ENCODE results near the gene RPGRIP1L. TPM values are rescaled to one million over a fixed set of nuclear protein-coding genes. Genes with fewer than 3 reads are reported as not detected.

RPGRIP1L gene
- total RNA-seq, 1 experiment from 2014 or later: 10.3 TPM

GRCh38 chr16:53600126-53600525 lies 103.5 kb downstream of the RPGRIP1L start:
- ChIA-PET POLR2A (no interaction called here), CTCF (no interaction called here), RAD21 (ENCODE audit: low non-redundant PET in 1 of 2, low total read pairs in 2 of 2, uncharacterized antibody in 2 of 2, unreplicated experiment in 2 of 2) (no interaction called here)
- TF ChIP-seq ZNF274 (IDR thresholded peaks at IDR 0.05; ENCODE audit: low read depth, low read length) (no peak), EZH2phosphoT487 (IDR thresholded peaks at IDR 0.05; ENCODE audit: borderline replicate concordance) (no peak), TCF7L2 (IDR thresholded peaks at IDR 0.05; ENCODE audit: borderline replicate concordance, extremely low read depth, insufficient read depth, insufficient read length) (no peak), SRF (IDR thresholded peaks at IDR 0.05; ENCODE audit: low read depth) (no peak), ZFX (IDR thresholded peaks at IDR 0.05) (no peak), CTCF (IDR thresholded peaks at IDR 0.05 in 2 of 3, conservative IDR thresholded peaks at IDR 0.05 in 1 of 3; ENCODE audit: borderline replicate concordance in 1 of 3, insufficient read depth in 1 of 3, low read depth in 2 of 3, low read length in 2 of 3) (no peak), RAD21 (IDR thresholded peaks at IDR 0.05; ENCODE audit: low read depth) (no peak), POLR2AphosphoS5 (IDR thresholded peaks at IDR 0.05; ENCODE audit: low read depth, low read length) (no peak), JUND (IDR thresholded peaks at IDR 0.05) (no peak), EZH2 (IDR thresholded peaks at IDR 0.05) (no peak), CEBPB (IDR thresholded peaks at IDR 0.05; ENCODE audit: low read depth) (no peak), EGR1 (IDR thresholded peaks at IDR 0.05; ENCODE audit: low read depth) (no peak), REST (IDR thresholded peaks at IDR 0.05; ENCODE audit: low read depth) (no peak), SP1 (IDR thresholded peaks at IDR 0.05; ENCODE audit: low read depth) (no peak), ZBTB33 (IDR thresholded peaks at IDR 0.05; ENCODE audit: extremely low read depth, insufficient replicate concordance, low read length) (no peak), SIN3A (IDR thresholded peaks at IDR 0.05; ENCODE audit: low read depth) (no peak), ELF1 (IDR thresholded peaks at IDR 0.05; ENCODE audit: borderline replicate concordance, low read depth) (no peak), POLR2A (IDR thresholded peaks at IDR 0.05; ENCODE audit: borderline replicate concordance, extremely low read depth, insufficient read depth, insufficient read length) (no peak), MAX (IDR thresholded peaks at IDR 0.05) (no peak), ATF3 (IDR thresholded peaks at IDR 0.05) (no peak)
- intact Hi-C loops (cut with micrococcal nuclease): no loop called here
- Histone ChIP-seq H3K36me3 (ENCODE audit: control insufficient read depth in 1 of 2, insufficient read depth in 2 of 2, low read length in 2 of 2) (no peaks in the 10 kb centered on the region), H3K9ac (ENCODE audit: low read length) (no peak overlapping the region), H3K79me2 (ENCODE audit: insufficient read depth, low read length) (no peaks in the 10 kb centered on the region), H2AFZ (ENCODE audit: low read depth, low read length, poor library complexity, severe bottlenecking) (no peak overlapping the region), H3K9me2 (ENCODE audit: insufficient read depth) (no peaks in the 10 kb centered on the region), H3K4me1 (ENCODE audit: control insufficient read depth in 1 of 2, insufficient read depth in 2 of 2, low read length in 2 of 2) (no peaks in the 10 kb centered on the region), H3K4me2 (ENCODE audit: low read length) (no peak overlapping the region), H4K20me1 (ENCODE audit: insufficient read depth) (no peaks in the 10 kb centered on the region), H3K4me3 (replicated peaks in 1 of 2; ENCODE audit: low read depth in 1 of 2, low read length in 2 of 2) (no peak overlapping the region), H3K27me3 (ENCODE audit: insufficient read depth, low read length) (no peaks in the 10 kb centered on the region), H3K9me3 (ENCODE audit: control insufficient read depth in 1 of 2, insufficient read depth in 1 of 2, low read depth in 1 of 2, low read length in 2 of 2) (no peaks in the 10 kb centered on the region), H3K27ac (ENCODE audit: low read depth, low read length) (no peak overlapping the region)
- no peak for ATAC-seq
- BruUV-seq (replicated peaks): no TSS peak
- no peak for DNase-seq (ENCODE audit: low read depth, low spot score)

All from HCT116 (cell line).